ENCODE results near the gene KLHL9.
A peak's percentile ranks its signal among the peaks of the same experiment; 100 is the strongest.
"Not testable (repeated sequence)": the region's sequence is repeated elsewhere in the genome, so short reads cannot be mapped to it uniquely, and the experiment has no call there.

Gene KLHL9, protein sequence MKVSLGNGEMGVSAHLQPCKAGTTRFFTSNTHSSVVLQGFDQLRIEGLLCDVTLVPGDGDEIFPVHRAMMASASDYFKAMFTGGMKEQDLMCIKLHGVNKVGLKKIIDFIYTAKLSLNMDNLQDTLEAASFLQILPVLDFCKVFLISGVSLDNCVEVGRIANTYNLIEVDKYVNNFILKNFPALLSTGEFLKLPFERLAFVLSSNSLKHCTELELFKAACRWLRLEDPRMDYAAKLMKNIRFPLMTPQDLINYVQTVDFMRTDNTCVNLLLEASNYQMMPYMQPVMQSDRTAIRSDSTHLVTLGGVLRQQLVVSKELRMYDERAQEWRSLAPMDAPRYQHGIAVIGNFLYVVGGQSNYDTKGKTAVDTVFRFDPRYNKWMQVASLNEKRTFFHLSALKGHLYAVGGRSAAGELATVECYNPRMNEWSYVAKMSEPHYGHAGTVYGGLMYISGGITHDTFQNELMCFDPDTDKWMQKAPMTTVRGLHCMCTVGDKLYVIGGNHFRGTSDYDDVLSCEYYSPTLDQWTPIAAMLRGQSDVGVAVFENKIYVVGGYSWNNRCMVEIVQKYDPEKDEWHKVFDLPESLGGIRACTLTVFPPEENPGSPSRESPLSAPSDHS

DNA sequence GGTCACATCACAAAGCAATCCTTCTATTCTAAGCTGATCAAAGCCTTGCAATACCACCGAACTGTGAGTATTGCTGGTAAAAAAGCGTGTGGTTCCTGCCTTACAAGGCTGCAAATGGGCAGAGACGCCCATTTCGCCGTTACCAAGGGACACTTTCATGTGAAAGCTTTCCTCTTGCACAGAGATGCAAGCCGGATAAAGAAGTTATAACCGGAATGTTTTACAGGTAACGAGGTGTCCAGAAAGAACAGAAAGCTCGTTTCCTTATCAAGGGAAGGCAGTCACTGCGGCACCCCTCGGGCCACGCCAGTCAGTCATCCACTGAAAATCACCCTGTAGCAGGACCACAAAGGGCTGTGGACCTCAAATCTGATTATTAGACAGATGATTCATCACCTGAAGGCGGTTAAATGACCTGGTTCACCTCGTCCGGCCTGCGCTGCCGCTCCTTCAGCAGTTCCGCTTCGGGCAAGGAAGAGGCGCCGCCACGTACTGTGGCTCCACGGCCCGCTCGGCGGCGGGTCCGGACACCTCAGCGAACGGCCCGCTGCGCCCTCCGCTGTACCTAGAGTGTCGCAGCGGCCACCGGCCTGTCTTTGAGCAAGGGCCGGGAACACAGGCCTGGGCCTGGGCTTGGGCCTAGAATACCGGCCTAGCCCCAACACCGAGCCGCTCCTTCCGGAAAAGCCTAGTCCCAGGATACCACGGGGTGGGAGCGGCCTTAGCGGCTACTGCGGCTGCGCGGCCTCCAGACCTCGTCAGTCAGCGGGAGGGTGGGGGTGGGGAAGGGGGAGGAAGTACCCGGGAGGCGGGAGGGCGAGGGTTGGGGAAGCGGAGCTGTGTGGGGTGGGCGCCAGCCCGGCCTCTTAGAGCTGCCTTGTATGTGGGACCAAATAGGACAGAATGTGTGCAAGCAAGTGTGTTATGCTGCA is at the start of gene KLHL9:
KLHL9 (minus strand) TSS at position 704 of the 932 bp plus-strand sequence; CDS start at position 159, 545 bp downstream.
- no peak for TF ChIP-seq ZNF274 (IDR thresholded peaks at IDR 0.05; ENCODE audit: low read depth, low read length)
- peak within 1 kb of the TSS; percentile 99 for H3K4me3 ChIP-seq (ENCODE audit: low read length)

GRCh38 chr9:21383627-21384026 is 48.4 kb upstream of the KLHL9 start:
- H3K4me3 ChIP-seq (ENCODE audit: low read length), result no peak overlapping the region

GRCh38 chr9:21381448-21382339 is 46.5 kb upstream of the KLHL9 start:
- TF ChIP-seq ZNF274 (IDR thresholded peaks at IDR 0.05; ENCODE audit: low read depth, low read length), result no peak
- peak overlapping the region; percentile 68; the same call in 1 of the 2 replicates for H3K4me3 ChIP-seq (ENCODE audit: low read length)

More at GRCh38 chr9:21383627-21384026, 48.4 kb upstream of the KLHL9 start:
- TF ChIP-seq ZNF274 (IDR thresholded peaks at IDR 0.05; ENCODE audit: low read depth, low read length), result no peak

- H3K4me3 ChIP-seq (ENCODE audit: low read length), result not testable (repeated sequence)
Observed at GRCh38 chr9:21371467-21371866, 36.3 kb upstream of the KLHL9 start.

DNA sequence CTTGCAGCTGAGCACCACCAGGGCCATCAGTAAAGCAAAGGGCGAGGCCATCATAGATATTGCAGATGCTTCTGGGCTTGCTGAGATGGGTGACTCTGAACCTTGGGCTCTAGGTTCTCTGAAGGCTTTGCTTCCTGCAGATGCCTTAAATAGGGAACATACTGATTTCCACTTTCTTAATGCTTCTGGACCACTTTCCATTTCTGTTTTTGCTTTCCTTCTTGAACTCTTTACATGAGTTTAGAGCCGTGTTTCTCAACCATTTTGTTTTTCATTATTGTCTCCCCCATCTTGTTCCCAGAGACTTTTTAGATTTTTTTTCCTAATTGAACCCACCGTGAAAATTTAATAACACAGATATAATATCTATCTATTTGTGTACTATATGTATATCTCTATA is 32.8 kb upstream of the KLHL9 start, which contains the start of gene IFNA13:
IFNA13 (minus strand) TSS at position 101 of the 400 bp plus-strand sequence; CDS start at position 54, 47 bp downstream.
- TF ChIP-seq ZNF274 (IDR thresholded peaks at IDR 0.05; ENCODE audit: low read depth, low read length), result no peak
- H3K4me3 ChIP-seq (ENCODE audit: low read length), result no peak within 1 kb of the TSS

- H3K4me3 ChIP-seq (ENCODE audit: low read length), result not testable (repeated sequence)
Observed at GRCh38 chr9:21367169-21367568, 32.0 kb upstream of the KLHL9 start.

- TF ChIP-seq ZNF274 (IDR thresholded peaks at IDR 0.05; ENCODE audit: low read depth, low read length), result no peak
- H3K4me3 ChIP-seq (ENCODE audit: low read length), result no peak overlapping the region
Observed at GRCh38 chr9:21362287-21362686, 27.1 kb upstream of the KLHL9 start.

GRCh38 chr9:21357479-21358460 is 22.6 kb upstream of the KLHL9 start:
- peak overlapping the region; percentile 41; the same call in 1 of the 2 replicates for H3K4me3 ChIP-seq (ENCODE audit: low read length)
- no peak for TF ChIP-seq ZNF274 (IDR thresholded peaks at IDR 0.05; ENCODE audit: low read depth, low read length)

GRCh38 chr9:21350787-21351186 is 15.6 kb upstream of the KLHL9 start, which contains the start of gene IFNA6:
IFNA6 (minus strand) TSS chr9:21350887; CDS start chr9:21350887, 0 bp downstream.
- no peak within 1 kb of the TSS for H3K4me3 ChIP-seq (ENCODE audit: low read length)
- TF ChIP-seq ZNF274 (IDR thresholded peaks at IDR 0.05; ENCODE audit: low read depth, low read length), result no peak

GRCh38 chr9:21348430-21348970 is 13.3 kb upstream of the KLHL9 start:
- TF ChIP-seq ZNF274 (IDR thresholded peaks at IDR 0.05; ENCODE audit: low read depth, low read length), result no peak

DNA sequence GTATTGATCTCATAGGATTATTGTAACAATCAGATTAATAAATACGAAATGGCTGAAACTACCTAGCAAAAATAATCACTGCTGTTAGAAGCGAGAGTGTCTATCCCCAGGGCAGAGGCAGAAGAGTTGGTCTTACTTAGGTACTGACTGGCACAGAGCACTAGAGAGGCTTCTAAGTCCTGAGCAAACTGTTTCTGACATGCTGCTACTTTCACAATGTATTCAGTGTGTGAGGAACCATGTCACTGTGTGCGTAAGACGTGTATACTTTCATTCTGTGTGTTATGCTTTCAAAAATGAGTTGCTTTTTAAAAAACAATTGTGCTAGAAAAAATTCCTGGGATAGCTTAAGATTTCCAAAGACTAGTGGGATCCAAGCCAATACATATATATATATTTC is 5.5 kb upstream of the KLHL9 start:
- H3K4me3 ChIP-seq (ENCODE audit: low read length), result no peak overlapping the region
- TF ChIP-seq ZNF274 (IDR thresholded peaks at IDR 0.05; ENCODE audit: low read depth, low read length), result no peak

More at GRCh38 chr9:21348430-21348970, 13.3 kb upstream of the KLHL9 start:
- H3K4me3 ChIP-seq (ENCODE audit: low read length), result no peak overlapping the region

- no peak for TF ChIP-seq ZNF274 (IDR thresholded peaks at IDR 0.05; ENCODE audit: low read depth, low read length)
- H3K4me3 ChIP-seq (ENCODE audit: low read length), result no peak overlapping the region
Observed at GRCh38 chr9:21336457-21336856, 1.3 kb upstream of the KLHL9 start.

Data from GM08714 (cell line).